H1 (cell line): ENCODE measurements around the gene GGA2. TPM values are rescaled to one million over a fixed set of nuclear protein-coding genes. Genes with fewer than 3 reads are reported as not detected.

ENCODE experiments used
- CTCF ChIA-PET: fragments of 300-600 bp; sonication (Branson Sonifier 250); formaldehyde crosslinking; loops from one replicate; lab custom pipeline; 2021; ENCODE audit not compliant: partially characterized antibody; lab: Charles Lee
- POLR2A ChIA-PET: fragments of 300-600 bp; sonication (Branson Sonifier 250); formaldehyde crosslinking; loops from one replicate; lab custom pipeline; 2021; ENCODE audit warnings: inconsistent platforms; ENCODE audit not compliant: partially characterized antibody; lab: Charles Lee
- DNase-seq, 2 experiments: peaks; one replicate each; pipeline versions ENCODE4 v3.0.0 to v3.0.0-alpha.2; 2010 to 2022; ENCODE audit warnings: low spot score in 2 of 2, low read depth in 1 of 2, mixed read lengths in 1 of 2
- FAIRE-seq: peaks from 2 replicates; lab custom pipeline; 2011; peaks lifted over from hg19 to GRCh38; lab: Jason Lieb, UNC
- H2AFZ ChIP-seq: 2 replicates; pipeline ENCODE4 v1.8.1; 2012; ENCODE audit warnings: low read length, inconsistent platforms
- H2AK5ac ChIP-seq: 2 replicates; pipeline ENCODE4 v1.6.1; 2013; ENCODE audit warnings: low read depth, low read length
- H2BK120ac ChIP-seq: replicated peaks from 2 replicates; pipeline ENCODE3; 2013; ENCODE audit warnings: low read depth, low read length, inconsistent platforms
- H2BK12ac ChIP-seq: 2 replicates; pipeline ENCODE4 v1.6.1; 2013; ENCODE audit warnings: low read depth, low read length
- H2BK15ac ChIP-seq: 2 replicates; pipeline ENCODE4 v1.6.1; 2013; ENCODE audit warnings: low read length
- H2BK20ac ChIP-seq: 2 replicates; pipeline ENCODE4 v1.6.1; 2013; ENCODE audit warnings: low read length
- H2BK5ac ChIP-seq: 2 replicates; pipeline ENCODE4 v1.6.1; 2013; ENCODE audit warnings: low read depth, low read length
- H3K14ac ChIP-seq: 2 replicates; pipeline ENCODE4 v1.6.1; 2013; ENCODE audit warnings: inconsistent platforms; ENCODE audit not compliant: insufficient read length
- H3K18ac ChIP-seq: 2 replicates; pipeline ENCODE4 v1.6.1; 2013; ENCODE audit warnings: low read length; ENCODE audit errors: extremely low read depth
- H3K23ac ChIP-seq: 2 replicates; pipeline ENCODE4 v1.6.1; 2013; ENCODE audit warnings: inconsistent platforms; ENCODE audit not compliant: insufficient read length
- H3K23me2 ChIP-seq: 2 replicates; pipeline ENCODE4 v1.6.1; 2013; ENCODE audit warnings: low read depth, low read length
- H3K27ac ChIP-seq: 2 replicates; pipeline ENCODE4 v1.6.1; 2011; ENCODE audit warnings: low read depth, low read length, inconsistent platforms
- H3K27me3 ChIP-seq, 4 experiments: replicated peaks in 1 of 4; 1 replicate in 1 of 4; 2 replicates in 3 of 4; pipeline versions ENCODE4 v1.6.1 to v1.8.1; 2011 to 2013; ENCODE audit warnings: low read length in 3 of 4, mild to moderate bottlenecking in 3 of 4, inconsistent platforms in 2 of 4, mixed read lengths in 2 of 4, moderate library complexity in 1 of 4; ENCODE audit not compliant: control insufficient read depth in 3 of 4, insufficient read depth in 3 of 4; ENCODE audit errors: extremely low read depth in 1 of 4
- H3K36me3 ChIP-seq, 4 experiments: 2 replicates each; pipeline versions ENCODE4 v1.6.1 to v1.8.1; 2011 to 2013; ENCODE audit warnings: mild to moderate bottlenecking in 4 of 4, low read length in 3 of 4, moderate library complexity in 2 of 4, control low read depth in 1 of 4, inconsistent platforms in 1 of 4; ENCODE audit not compliant: insufficient read depth in 4 of 4, control insufficient read depth in 2 of 4
- H3K4ac ChIP-seq: replicated peaks from 2 replicates; pipeline ENCODE3; 2013; ENCODE audit warnings: low read length, low read depth, mixed read lengths, inconsistent platforms; ENCODE audit not compliant: insufficient read length
- H3K4me1 ChIP-seq, 4 experiments: replicated peaks in 1 of 4; 1 replicate in 1 of 4; 2 replicates in 3 of 4; pipeline versions ENCODE4 v1.6.1 to v1.8.1; 2011 to 2013; ENCODE audit warnings: low read length in 3 of 4, inconsistent platforms in 2 of 4, mixed read lengths in 1 of 4; ENCODE audit not compliant: insufficient read depth in 4 of 4, control insufficient read depth in 3 of 4
- H3K4me2 ChIP-seq, 2 experiments: 2 replicates each; pipeline versions ENCODE4 v1.6.1 to v1.8.1; 2011 to 2013; ENCODE audit warnings: low read depth in 2 of 2, low read length in 2 of 2, control low read depth in 1 of 2, inconsistent platforms in 1 of 2, mild to moderate bottlenecking in 1 of 2; ENCODE audit not compliant: insufficient read depth in 1 of 2
- H3K4me3 ChIP-seq, 4 experiments: fragments of 200-600, 300-600 bp in 1 of 4; sonication (generic), shearing (Covaris generic), sonication (Bioruptor Twin) in 1 of 4; 2 replicates each; pipeline versions ENCODE4 v1.5.1 to v1.8.1; 2011 to 2016; ENCODE audit warnings: low read length in 4 of 4, low read depth in 3 of 4, control low read depth in 2 of 4, inconsistent platforms in 2 of 4, mild to moderate bottlenecking in 2 of 4, mixed read lengths in 1 of 4, moderate library complexity in 1 of 4; ENCODE audit not compliant: insufficient read depth in 2 of 4; ENCODE audit errors: extremely low read depth in 1 of 4
- H3K56ac ChIP-seq: replicated peaks from 2 replicates; pipeline ENCODE3; 2013; ENCODE audit warnings: low read depth, mild to moderate bottlenecking, mixed read lengths, low read length, inconsistent platforms; ENCODE audit not compliant: insufficient read length
- H3K79me1 ChIP-seq: 2 replicates; pipeline ENCODE4 v1.6.1; 2013; ENCODE audit warnings: low read depth, low read length, control low read depth
- H3K79me2 ChIP-seq, 2 experiments: 2 replicates each; pipeline versions ENCODE4 v1.6.1 to v1.8.1; 2012 to 2013; ENCODE audit warnings: low read length in 2 of 2, mild to moderate bottlenecking in 2 of 2, inconsistent platforms in 1 of 2; ENCODE audit not compliant: insufficient read depth in 2 of 2, control insufficient read depth in 1 of 2
- H3K9ac ChIP-seq, 4 experiments: replicated peaks in 1 of 4; 1 replicate in 1 of 4; 2 replicates in 3 of 4; pipeline versions ENCODE4 v1.6.1 to v1.8.1; 2011 to 2013; ENCODE audit warnings: low read depth in 3 of 4, low read length in 3 of 4, control low read depth in 2 of 4, mild to moderate bottlenecking in 2 of 4, moderate library complexity in 2 of 4, inconsistent platforms in 1 of 4; ENCODE audit errors: extremely low read depth in 1 of 4
- H3K9me3 ChIP-seq, 2 experiments: 2 replicates each; pipeline versions ENCODE4 v1.6.1 to v1.8.1; 2012 to 2013; ENCODE audit warnings: mild to moderate bottlenecking in 2 of 2, moderate library complexity in 2 of 2, control low read depth in 1 of 2, inconsistent platforms in 1 of 2, low read depth in 1 of 2, low read length in 1 of 2, mixed read lengths in 1 of 2; ENCODE audit not compliant: insufficient read depth in 2 of 2
- H4K20me1 ChIP-seq, 2 experiments: replicated peaks in 1 of 2; 2 replicates each; pipeline versions ENCODE3 to v1.8.1; 2011 to 2013; ENCODE audit warnings: inconsistent platforms in 2 of 2, low read length in 2 of 2, mild to moderate bottlenecking in 1 of 2; ENCODE audit not compliant: insufficient read depth in 2 of 2, control insufficient read depth in 1 of 2
- H4K5ac ChIP-seq: 2 replicates; pipeline ENCODE4 v1.6.1; 2013; ENCODE audit warnings: low read length, low read depth, mixed read lengths, inconsistent platforms; ENCODE audit not compliant: insufficient read length
- H4K8ac ChIP-seq: 2 replicates; pipeline ENCODE4 v1.8.0; 2013; ENCODE audit warnings: mild to moderate bottlenecking, moderate library complexity, low read length, inconsistent platforms; ENCODE audit not compliant: insufficient read depth; ENCODE audit errors: extremely low read depth
- H4K91ac ChIP-seq: replicated peaks from 2 replicates; pipeline ENCODE3; 2013; ENCODE audit warnings: low read length, mixed read lengths, inconsistent platforms; ENCODE audit not compliant: insufficient read length
- ATF3 ChIP-seq: IDR thresholded peaks from 2 replicates; pipeline ENCODE4 v1.6.1; 2011; ENCODE audit warnings: low read depth, mild to moderate bottlenecking, low read length; ENCODE audit not compliant: insufficient read depth
- BCL11A ChIP-seq, 2 experiments: IDR thresholded peaks; one replicate each; pipeline ENCODE4 v1.6.1; 2011; ENCODE audit warnings: low read depth in 2 of 2, low read length in 2 of 2, mild to moderate bottlenecking in 2 of 2
- HDAC2 ChIP-seq, 2 experiments: fragments of 300-600 bp in 1 of 2; sonication (generic) in 1 of 2; IDR thresholded peaks; 2 replicates each; pipeline ENCODE4 v1.6.1; 2011 to 2012; ENCODE audit warnings: low read depth in 2 of 2, low read length in 2 of 2, mild to moderate bottlenecking in 2 of 2, moderate library complexity in 2 of 2, borderline replicate concordance in 1 of 2, inconsistent platforms in 1 of 2
- SIN3A ChIP-seq, 2 experiments: IDR thresholded peaks in 1 of 2; conservative IDR thresholded peaks in 1 of 2; 2 replicates each; pipeline ENCODE4 v1.6.1; 2011 to 2012; ENCODE audit warnings: low read length in 2 of 2, improper control_type of control experiment in 1 of 2, low read depth in 1 of 2, mild to moderate bottlenecking in 1 of 2
- SRF ChIP-seq: IDR thresholded peaks from 2 replicates; pipeline ENCODE4 v1.6.1; 2011; ENCODE audit warnings: mild to moderate bottlenecking, low read depth, low read length, moderate library complexity
- TBP ChIP-seq: IDR thresholded peaks from 2 replicates; pipeline ENCODE4 v1.6.1; 2011; ENCODE audit warnings: low read depth, low read length, improper control_type of control experiment
- ZNF274 ChIP-seq: IDR thresholded peaks from 2 replicates; pipeline ENCODE4 v1.7.0; 2012; ENCODE audit warnings: low read length, borderline replicate concordance; ENCODE audit errors: extremely low read depth
- WGBS, 2 experiments: shearing (Covaris generic) in 1 of 2; methylation state at CpG; one replicate each; pipeline versions ENCODE4 v1.1.6 to v1.1.7; 2013 to 2015; ENCODE audit warnings: low lambda C conversion rate in 2 of 2, mixed read lengths in 2 of 2, inconsistent platforms in 1 of 2, low coverage in 1 of 2, missing lambda C conversion rate in 1 of 2; ENCODE audit not compliant: insufficient replicate concordance in 2 of 2, insufficient coverage in 1 of 2, insufficient read length in 1 of 2; ENCODE audit errors: extremely low coverage in 1 of 2, missing lambda C conversion rate in 1 of 2; 5-methylcytosine and 5-hydroxymethylcytosine counted together
- polyA plus RNA-seq, 7 experiments: library from polyadenylated mRNA; depleted of rRNA in 3 of 7; stranded (reverse) in 5 of 7; unstranded in 2 of 7; fragments of >200 nt in 5 of 7; fragments of 200-250 nt in 2 of 7; gene quantifications; 1 replicate in 5 of 7; 2 replicates in 1 of 7; 4 replicates in 1 of 7; pipeline versions ENCODE4 v1.2.1 to v1.2.3, GENCODE V29; 2011 to 2013; ENCODE audit warnings: missing spikeins in 2 of 7, mixed read lengths in 2 of 7
- total RNA-seq: library from RNA; stranded (reverse); fragmentation: NEBNext Ultra II Directional; extraction: Animal tissue kit (Norgen Biotek cat#: 25700); gene quantifications from 2 replicates; pipeline ENCODE4 v1.2.1, GENCODE V29; 2021
- TF ChIP-seq, protein P1 (sequence below): IDR thresholded peaks from 2 replicates; pipeline ENCODE4 v1.6.1; 2012; ENCODE audit warnings: low read length, inconsistent platforms
- TF ChIP-seq, protein P2 (sequence below): IDR thresholded peaks from 2 replicates; pipeline ENCODE4 v1.6.1; 2012; ENCODE audit warnings: inconsistent platforms
- TF ChIP-seq, protein P3 (sequence below): IDR thresholded peaks from 2 replicates; pipeline ENCODE4 v1.6.1; 2012; ENCODE audit warnings: inconsistent platforms

The GGA2 gene
- total and polyA plus RNA-seq, 2 of the 8 experiments (the other 6 are each of a cell fraction or from before 2014, with no cell fraction given) = 65.8 to 114 TPM

- Histone ChIP-seq H2BK20ac (no peak overlapping the region), H3K27ac (no peak overlapping the region), H3K9ac (no peak overlapping the region), H4K20me1 (peaks cover 9 to 10% of the 10 kb centered on the region in 2 experiments), H2BK12ac (no peak overlapping the region), H3K9me3 (no peaks in the 10 kb centered on the region), H3K14ac (no peak overlapping the region), H2BK120ac (no peak overlapping the region), H3K4ac (no peak overlapping the region), H3K79me1 (no peaks in the 10 kb centered on the region; the same call in 1 of the 2 replicates), H4K91ac (no peak overlapping the region), H3K18ac (no peak overlapping the region), H3K36me3 (peaks cover 38 to 84% (median 62%) of the 10 kb centered on the region in 4 experiments), H2AK5ac (no peak overlapping the region), H3K23me2 (no peaks in the 10 kb centered on the region), H2BK15ac (no peak overlapping the region), H3K27me3 (no peaks in the 10 kb centered on the region), H4K8ac (no peak overlapping the region), H2BK5ac (no peak overlapping the region), H3K79me2 (no peaks in the 10 kb centered on the region), H2AFZ (no peak overlapping the region), H3K4me3 (no peak overlapping the region), H3K56ac (no peak overlapping the region), H3K4me1 (no peaks in the 10 kb centered on the region), H4K5ac (no peak overlapping the region), H3K4me2 (no peak overlapping the region), H3K23ac (no peak overlapping the region)
- FAIRE-seq (no peak), DNase-seq (no peak)
- POLR2A ChIA-PET = interaction anchor here (0.7 to 1.0 kb wide), 2 partner anchors 10 to 24 kb away, joined by 3 to 5 read pairs; no protein-coding TSS in a partner anchor
- CTCF ChIA-PET = no interaction called here
- WGBS, 2 experiments = 100% methylated on average over 1 of the region's 1 CpG; no CpG with 5 or more reads in 1 of the 2 experiments
- TF ChIP-seq SRF (no peak), ATF3 (no peak), SIN3A (conservative IDR thresholded peaks at IDR 0.05 in 1 of 2, IDR thresholded peaks at IDR 0.05 in 1 of 2; ENCODE audit: low read depth in 1 of 2, low read length in 2 of 2) (no peak), HDAC2 (IDR thresholded peaks at IDR 0.05; ENCODE audit: borderline replicate concordance in 1 of 2, low read depth in 2 of 2, low read length in 2 of 2) (no peak), BCL11A (IDR thresholded peaks at IDR 0.05; ENCODE audit: low read depth in 2 of 2, low read length in 2 of 2) (no peak), TBP (no peak), ZNF274 (no peak)
- TF ChIP-seq, protein P1, sequence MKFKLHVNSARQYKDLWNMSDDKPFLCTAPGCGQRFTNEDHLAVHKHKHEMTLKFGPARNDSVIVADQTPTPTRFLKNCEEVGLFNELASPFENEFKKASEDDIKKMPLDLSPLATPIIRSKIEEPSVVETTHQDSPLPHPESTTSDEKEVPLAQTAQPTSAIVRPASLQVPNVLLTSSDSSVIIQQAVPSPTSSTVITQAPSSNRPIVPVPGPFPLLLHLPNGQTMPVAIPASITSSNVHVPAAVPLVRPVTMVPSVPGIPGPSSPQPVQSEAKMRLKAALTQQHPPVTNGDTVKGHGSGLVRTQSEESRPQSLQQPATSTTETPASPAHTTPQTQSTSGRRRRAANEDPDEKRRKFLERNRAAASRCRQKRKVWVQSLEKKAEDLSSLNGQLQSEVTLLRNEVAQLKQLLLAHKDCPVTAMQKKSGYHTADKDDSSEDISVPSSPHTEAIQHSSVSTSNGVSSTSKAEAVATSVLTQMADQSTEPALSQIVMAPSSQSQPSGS = no peak
- TF ChIP-seq, protein P2, sequence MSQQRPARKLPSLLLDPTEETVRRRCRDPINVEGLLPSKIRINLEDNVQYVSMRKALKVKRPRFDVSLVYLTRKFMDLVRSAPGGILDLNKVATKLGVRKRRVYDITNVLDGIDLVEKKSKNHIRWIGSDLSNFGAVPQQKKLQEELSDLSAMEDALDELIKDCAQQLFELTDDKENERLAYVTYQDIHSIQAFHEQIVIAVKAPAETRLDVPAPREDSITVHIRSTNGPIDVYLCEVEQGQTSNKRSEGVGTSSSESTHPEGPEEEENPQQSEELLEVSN = no peak
- TF ChIP-seq, protein P3, sequence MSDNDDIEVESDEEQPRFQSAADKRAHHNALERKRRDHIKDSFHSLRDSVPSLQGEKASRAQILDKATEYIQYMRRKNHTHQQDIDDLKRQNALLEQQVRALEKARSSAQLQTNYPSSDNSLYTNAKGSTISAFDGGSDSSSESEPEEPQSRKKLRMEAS = no peak
Measured at GRCh38 chr16:23476289-23476688, 34.0 kb downstream of the GGA2 start.
